PFSK-1 (cell line): ENCODE data around the gene GBP7.

ENCODE experiments used
- FOXP2 ChIP-seq: optimal IDR thresholded peaks from 2 replicates; pipeline ENCODE3; 2011; ENCODE audit warnings: borderline replicate concordance, control low read depth, inconsistent platforms; ENCODE audit not compliant: insufficient read depth; ENCODE audit errors: extremely low read length, extremely low read depth
- POLR2AphosphoS5 ChIP-seq: IDR thresholded peaks from 2 replicates; pipeline ENCODE4 v1.6.1; 2012; ENCODE audit warnings: low read depth, mild to moderate bottlenecking, control low read depth, low read length, moderate library complexity
- TAF1 ChIP-seq: IDR thresholded peaks from 2 replicates; pipeline ENCODE4 v1.6.1; 2012; ENCODE audit warnings: low read length, control low read depth, borderline replicate concordance; ENCODE audit not compliant: insufficient read depth
- TF ChIP-seq, protein P1 (sequence below), 2 experiments: IDR thresholded peaks; 2 replicates each; pipeline versions ENCODE4 v1.6.1 to v1.8.0; 2011 to 2012; ENCODE audit warnings: low read depth in 2 of 2, low read length in 2 of 2, control low read depth in 1 of 2, inconsistent platforms in 1 of 2, mild to moderate bottlenecking in 1 of 2, moderate library complexity in 1 of 2; ENCODE audit not compliant: insufficient read depth in 1 of 2

DNA sequence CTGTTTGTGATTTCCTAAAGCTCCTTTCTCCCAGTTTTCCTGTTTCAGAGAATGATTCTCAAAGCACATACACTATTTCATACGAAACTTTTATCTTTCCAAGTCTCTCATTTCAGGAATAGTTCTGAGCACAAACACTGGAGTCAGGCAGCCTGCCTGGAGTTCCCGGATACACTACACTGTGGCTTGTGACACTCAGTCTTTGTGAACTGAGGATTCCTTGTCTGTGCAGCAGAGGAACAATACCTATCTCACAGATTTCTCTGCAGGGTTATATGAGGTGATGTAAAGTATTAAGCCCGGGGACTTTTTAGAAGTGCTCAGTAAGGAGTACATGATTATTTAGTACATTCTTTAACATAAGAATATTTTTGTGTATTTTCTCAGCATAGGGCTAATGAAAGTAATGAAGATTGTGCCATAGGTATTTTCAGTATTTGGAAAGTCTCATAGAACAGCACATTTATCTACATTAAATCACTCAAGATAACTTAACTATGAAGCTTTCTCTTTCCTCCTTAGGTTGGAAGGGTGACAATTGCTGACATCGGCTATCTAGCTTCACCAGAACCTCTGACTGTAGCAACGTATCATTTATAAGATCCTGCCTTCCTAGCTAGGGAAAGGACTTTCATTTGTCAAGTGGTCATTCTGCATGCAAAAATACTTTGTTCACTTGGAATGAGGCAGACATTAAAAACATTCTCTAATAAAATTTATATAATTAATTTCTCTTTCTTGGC lies 62.8 kb downstream of the GBP7 start:
- TF ChIP-seq TAF1 (no peak), FOXP2 (no peak), POLR2AphosphoS5 (no peak)
- TF ChIP-seq, protein P1, sequence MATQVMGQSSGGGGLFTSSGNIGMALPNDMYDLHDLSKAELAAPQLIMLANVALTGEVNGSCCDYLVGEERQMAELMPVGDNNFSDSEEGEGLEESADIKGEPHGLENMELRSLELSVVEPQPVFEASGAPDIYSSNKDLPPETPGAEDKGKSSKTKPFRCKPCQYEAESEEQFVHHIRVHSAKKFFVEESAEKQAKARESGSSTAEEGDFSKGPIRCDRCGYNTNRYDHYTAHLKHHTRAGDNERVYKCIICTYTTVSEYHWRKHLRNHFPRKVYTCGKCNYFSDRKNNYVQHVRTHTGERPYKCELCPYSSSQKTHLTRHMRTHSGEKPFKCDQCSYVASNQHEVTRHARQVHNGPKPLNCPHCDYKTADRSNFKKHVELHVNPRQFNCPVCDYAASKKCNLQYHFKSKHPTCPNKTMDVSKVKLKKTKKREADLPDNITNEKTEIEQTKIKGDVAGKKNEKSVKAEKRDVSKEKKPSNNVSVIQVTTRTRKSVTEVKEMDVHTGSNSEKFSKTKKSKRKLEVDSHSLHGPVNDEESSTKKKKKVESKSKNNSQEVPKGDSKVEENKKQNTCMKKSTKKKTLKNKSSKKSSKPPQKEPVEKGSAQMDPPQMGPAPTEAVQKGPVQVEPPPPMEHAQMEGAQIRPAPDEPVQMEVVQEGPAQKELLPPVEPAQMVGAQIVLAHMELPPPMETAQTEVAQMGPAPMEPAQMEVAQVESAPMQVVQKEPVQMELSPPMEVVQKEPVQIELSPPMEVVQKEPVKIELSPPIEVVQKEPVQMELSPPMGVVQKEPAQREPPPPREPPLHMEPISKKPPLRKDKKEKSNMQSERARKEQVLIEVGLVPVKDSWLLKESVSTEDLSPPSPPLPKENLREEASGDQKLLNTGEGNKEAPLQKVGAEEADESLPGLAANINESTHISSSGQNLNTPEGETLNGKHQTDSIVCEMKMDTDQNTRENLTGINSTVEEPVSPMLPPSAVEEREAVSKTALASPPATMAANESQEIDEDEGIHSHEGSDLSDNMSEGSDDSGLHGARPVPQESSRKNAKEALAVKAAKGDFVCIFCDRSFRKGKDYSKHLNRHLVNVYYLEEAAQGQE (IDR thresholded peaks at IDR 0.05; ENCODE audit: insufficient read depth in 1 of 2, low read depth in 2 of 2, low read length in 2 of 2) = no peak
